Erythroblast (primary cell): ENCODE measurements around the gene TNFRSF4.

Experiments
- DNase-seq, 2 experiments: peaks; one replicate each; lab custom pipeline; 2025; lab: John Stamatoyannopoulos, UW
- GATA1 ChIP-seq: IDR thresholded peaks from 2 replicates; pipeline ENCODE4 v1.6.1; 2011; ENCODE audit warnings: low read depth, mild to moderate bottlenecking, control low read depth, low read length, moderate library complexity
- POLR2A ChIP-seq: IDR thresholded peaks from 2 replicates; pipeline ENCODE4 v1.6.1; 2011; ENCODE audit warnings: mild to moderate bottlenecking, low read length

TNFRSF4 gene

DNA sequence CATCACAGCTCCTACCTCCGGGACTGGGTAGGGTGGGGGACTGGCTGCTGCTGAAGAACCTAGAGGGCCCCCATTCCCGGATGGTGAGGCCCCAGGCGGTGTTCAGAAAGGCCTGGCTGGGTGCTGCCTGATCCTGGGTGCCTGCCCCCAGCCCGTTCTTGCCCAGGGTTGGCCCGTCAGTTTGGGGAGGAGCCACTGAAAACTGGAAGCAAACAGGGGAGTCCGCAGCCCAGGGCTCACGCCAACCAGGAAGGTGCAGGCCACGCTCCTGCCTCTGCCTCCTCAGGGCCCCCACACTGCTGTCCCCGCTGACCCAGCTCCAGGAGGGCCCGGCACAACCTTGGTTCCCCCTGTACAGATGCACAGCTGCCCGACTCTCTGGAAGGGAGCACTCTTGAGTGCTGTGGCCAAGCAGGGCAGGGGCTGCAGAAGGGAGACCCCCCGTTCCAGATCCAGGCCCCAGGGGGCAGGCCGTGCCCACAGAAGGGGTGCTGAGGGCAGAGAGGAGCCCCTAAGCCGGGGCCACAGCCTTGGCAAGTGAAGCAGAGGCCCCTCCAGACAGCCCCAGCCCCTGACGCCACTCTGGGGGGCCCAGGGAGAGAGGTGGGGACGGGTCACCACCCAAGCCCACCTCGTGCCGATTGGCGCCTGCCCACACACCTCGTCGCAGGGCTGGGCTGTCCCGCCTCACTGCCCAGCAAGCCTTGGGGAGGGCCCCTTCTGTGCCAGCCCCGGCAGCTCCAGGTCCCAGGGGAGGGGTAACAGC is 27.1 kb upstream of the TNFRSF4 start:
- DNase-seq, result no peak
- TF ChIP-seq POLR2A (no peak), GATA1 (no peak)

- TF ChIP-seq GATA1 (no peak), POLR2A (no peak)
- DNase-seq, result no peak
These were observed 26.4 kb upstream of the TNFRSF4 start for GRCh38 chr1:1240348-1240732.

GRCh38 chr1:1239614-1240347 is 25.8 kb upstream of the TNFRSF4 start:
- DNase-seq, result no peak
- TF ChIP-seq GATA1 (no peak), POLR2A (no peak)

- TF ChIP-seq GATA1 (no peak), POLR2A (no peak)
- peak in 1 of 2 experiments; percentile 31 for DNase-seq
These were observed 25.3 kb upstream of the TNFRSF4 start for GRCh38 chr1:1239227-1239613.

GRCh38 chr1:1238702-1239178 is 24.8 kb upstream of the TNFRSF4 start:
- TF ChIP-seq GATA1 (no peak), POLR2A (no peak)
- DNase-seq, result no peak

DNA sequence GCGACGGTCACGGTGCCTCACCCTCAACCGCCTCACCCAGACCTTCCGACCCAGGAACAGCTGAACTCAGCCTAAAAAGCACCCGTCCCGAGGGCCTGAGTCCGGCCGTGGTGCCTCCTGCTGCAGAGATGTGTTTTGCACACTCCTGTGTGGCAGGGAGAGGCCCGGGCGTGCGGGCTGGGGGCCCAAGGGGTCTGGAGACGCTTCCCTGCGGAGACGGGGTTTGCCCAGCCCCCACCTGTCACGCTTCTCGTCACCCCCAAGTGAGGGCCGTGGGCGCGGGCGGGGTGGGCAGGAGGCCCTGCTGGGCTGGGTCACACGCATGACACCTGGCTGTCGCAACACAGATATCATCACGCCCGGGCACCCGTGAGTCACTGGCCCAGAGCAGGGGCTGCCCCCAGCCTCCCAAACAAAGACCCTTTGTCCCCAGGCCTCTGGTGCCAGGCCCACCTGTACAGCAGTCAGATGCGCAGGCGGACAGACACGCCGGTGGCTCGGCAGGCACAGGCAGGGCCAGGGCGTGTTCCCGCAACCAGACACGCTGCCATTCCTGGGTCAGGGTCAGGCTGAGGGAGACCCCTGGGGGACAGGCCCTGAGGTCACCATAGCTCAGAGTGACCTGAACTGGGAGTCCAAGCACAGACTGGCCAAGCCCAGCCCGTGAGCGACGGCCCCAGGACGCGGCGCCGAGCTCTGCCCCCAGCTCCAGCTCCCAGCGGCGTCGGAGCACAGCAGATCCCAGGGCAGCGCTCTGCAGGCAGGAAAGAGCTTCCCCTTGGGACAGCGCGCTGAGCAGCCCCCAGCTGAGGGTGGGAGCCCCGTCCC is 24.1 kb upstream of the TNFRSF4 start:
- TF ChIP-seq POLR2A (no peak), GATA1 (no peak)
- no peak for DNase-seq

GRCh38 chr1:1236945-1237873 is 23.3 kb upstream of the TNFRSF4 start:
- no peak for DNase-seq
- no peak for TF ChIP-seq POLR2A
- TF ChIP-seq GATA1, result no peak

DNA sequence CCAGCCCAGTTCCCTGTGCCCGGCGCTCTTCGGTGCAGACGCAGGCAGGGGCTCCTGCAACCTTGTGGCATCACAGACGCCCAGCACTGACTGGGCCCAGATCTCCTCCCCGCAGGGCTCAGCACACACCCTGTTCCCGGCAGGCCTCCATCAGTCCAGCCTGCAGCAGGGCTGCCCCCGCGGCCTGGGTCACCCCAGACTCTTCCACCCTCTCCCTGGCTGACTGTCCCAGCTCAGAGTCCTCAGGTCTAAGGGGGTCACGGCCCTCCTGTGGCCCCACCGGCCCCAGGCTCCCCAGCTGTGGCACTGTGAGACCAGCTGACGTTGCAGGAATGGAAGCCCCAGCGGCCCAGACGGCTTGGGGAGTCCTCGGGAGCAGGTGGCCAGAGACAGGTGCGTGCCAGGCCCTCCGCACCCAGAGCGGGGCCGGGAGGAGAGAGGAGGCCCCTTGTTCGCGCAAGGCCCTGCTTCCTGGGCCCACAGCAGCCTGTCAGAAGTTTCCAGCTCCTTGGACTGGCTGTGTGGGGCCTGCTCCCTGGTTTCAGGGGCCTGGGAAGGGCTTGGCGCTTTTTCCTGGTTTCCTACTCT is 22.3 kb upstream of the TNFRSF4 start:
- DNase-seq, result no peak
- TF ChIP-seq POLR2A (no peak), GATA1 (no peak)

GRCh38 chr1:1235016-1235744 is 21.2 kb upstream of the TNFRSF4 start:
- TF ChIP-seq POLR2A, result no peak
- TF ChIP-seq GATA1, result no peak
- DNase-seq, result no peak

DNA sequence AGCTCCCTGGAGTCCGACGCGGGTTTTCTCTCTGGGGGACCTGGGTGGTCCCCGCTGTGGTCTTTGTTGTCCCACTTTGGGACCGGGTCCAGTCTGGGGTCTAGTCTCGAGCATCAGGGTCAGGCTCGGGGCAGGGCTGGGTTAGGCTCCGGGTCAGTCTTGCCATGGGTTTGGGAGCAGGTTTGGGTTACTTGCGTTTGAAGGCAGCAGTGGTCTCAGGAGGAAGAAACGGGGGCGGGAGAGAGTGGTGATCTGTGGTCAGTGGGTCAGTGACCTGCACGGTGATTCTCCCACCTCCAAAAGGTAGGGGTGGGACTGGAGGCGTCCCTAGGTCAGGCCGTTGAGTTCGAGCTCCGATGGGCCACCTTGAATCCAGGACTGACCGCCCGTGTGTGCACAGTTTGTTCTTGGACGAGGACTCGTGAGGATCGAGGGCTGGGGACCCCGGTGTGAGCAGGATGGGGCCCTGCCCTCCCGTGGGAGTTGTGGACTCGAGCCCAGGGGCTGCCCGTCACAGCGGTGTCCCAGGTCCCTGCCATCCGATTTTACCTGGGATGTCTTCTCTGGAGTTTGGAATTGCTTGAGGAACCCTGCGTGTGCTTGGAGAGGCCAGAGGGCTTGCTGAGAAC is 20.3 kb upstream of the TNFRSF4 start:
- no peak for DNase-seq
- TF ChIP-seq GATA1 (no peak), POLR2A (no peak)

- TF ChIP-seq GATA1 (no peak), POLR2A (no peak)
- no peak for DNase-seq
These were observed 19.6 kb upstream of the TNFRSF4 start for GRCh38 chr1:1233567-1233892.
